DMS53 treated with DMSO at 0.1 percent for 48 hours (cell line): ENCODE measurements around the gene PSMB3.
A peak's percentile ranks its signal among the peaks of the same experiment; 100 is the strongest.

Experiments
- DNase-seq: peaks from one replicate; lab custom pipeline; 2025; ENCODE audit not compliant: unreplicated experiment; lab: John Stamatoyannopoulos, UW

The PSMB3 gene

DNA sequence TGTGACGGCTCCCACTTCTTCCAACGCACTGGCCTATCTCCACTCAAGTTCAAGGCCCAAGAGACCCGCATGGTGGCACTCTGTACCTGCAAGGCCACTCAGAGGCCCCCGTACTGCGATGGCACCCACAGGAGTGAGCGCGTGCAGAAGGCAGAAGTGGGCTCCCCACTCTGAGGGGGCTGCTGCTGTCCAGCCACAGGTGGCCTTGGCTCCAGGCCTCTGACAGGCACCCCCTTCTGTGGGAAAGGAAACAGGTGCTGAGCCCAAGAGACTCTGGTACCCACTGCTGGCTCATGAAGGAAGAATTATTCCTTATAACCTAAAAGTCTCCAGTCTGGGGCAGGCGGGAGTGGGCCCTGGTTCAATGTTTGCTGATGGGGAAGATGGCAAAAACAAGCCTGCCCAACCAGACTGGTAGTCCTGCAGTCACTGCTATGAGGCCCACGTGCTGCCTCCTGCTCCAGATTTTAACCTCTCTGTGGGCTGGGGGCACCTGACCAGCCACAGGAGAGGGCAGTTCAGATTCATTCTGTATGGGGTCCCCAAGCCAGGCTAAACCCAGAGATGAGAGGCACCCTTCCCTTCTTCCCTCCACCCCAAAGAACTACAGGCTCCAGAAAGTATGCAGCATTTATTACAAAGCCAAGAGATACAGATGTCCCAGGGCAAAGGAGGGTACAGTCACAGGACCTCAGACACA is 19.1 kb upstream of the PSMB3 start:
- DNase-seq = no peak

DNA sequence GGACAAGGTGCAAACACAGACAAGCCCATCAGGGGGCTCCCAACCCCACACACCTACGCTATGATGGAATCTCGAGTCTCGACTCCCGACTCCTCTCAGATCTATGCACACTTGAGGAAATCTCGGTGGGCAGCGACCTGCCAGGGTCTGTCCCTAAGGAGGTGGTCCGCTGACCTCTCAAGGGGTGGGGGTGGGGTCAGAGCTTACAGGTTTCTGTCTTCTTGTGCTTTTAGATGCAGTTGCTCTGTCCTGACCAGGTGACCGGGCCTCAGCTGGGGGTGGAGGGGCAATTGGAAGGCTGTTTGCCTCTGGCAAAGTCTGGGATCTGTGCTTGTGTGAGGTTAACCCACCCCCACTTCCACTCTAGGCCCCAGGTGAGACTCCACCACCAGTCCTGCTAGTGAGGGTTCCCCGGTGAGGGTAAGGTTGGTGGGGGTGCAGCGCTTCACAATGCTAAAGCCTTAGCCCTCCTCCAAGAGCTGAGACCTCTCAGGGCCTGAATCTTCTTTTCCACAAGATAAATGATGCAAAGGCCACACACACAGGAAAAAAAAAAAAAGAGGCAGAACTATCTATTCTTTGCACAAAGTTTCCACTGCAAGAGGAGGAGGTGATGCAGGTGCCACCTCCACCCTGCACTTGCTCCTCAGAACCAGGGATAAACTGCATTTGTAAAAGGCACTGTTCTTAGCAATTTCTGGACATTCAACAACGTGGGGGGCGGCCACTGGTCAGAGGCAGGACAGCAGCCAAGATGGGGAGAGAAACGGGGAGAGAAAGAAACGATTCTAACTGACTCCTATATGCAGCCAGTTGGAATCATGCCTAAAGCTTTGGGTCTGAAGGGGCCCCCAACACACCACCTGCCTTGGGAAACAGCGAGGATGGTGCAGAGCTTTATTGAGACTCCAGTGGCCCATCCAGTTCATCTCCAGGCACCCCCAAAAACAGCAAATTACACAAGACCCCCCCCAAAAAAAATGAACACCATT is 18.3 kb upstream of the PSMB3 start:
- DNase-seq = no peak

DNA sequence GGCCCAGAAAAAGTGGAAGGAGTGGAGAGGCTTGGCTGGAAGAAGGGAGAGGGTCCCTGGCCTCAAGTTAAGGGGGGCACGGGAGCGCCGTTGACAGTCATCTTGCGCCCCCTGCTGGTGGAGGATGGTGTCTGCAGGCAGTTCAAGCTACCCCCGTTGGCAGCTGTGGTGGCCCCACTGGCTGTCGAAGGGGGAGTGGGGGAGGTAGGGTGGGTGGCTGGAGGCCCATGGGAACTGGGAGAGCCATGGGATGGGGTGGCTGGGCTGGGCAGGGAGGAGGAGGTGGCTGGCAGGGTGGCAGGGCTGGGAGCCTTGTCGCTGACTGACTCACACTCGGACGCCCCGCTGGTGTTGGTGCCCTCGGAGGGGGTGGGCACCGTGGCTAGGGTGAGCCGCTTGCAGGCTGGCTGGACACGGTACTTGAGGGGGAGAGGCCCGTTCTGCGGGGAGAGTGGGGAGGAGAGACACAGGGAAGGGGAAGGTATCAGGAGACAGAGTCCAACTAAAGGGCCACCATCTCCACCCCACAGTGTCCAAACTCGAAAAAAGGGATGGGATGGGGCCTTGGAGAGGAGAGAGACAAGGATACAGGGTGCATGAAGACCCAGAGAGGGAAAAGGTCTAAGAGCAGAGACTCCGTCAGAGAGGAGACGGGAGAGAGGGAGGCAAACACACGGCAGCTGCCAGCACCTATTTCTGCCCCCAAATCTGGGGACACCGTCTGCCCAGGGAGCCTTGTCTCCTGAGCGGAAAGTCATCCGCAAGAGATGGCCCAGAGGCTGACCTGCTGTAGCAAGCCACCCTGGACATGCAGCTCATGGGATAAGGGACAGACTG is 17.2 kb upstream of the PSMB3 start:
- no peak for DNase-seq

DNA sequence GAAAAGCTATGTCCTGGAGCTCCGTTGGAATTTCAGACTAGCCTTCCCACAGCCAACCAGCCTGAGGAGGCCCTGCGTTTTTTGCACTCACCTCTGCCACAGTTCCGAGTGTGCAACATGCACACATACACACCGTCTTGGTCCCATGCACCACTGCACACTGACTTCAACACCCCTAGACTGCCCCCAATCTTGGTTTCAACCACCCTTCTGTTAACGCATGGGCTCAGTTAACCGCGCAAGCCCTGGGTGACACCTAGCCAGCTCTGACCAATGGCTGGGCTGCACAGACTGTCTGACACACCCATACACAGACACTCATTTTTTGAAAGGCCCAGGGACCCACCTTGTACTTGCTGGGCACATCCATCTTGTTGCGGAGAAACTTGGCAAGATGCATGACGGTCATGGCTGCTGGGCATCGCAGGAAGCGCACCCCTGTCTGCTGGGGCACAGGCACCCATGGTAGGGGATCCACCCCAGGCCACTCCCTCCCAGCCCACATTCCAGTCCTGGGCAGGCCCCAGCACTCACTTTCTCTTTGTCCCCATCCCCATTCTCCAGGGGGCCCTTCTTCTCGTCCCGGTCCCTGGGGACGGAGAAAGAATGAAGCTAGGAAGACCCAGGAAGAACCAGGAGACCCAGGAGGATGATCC is 14.4 kb upstream of the PSMB3 start:
- DNase-seq = no peak

DNA sequence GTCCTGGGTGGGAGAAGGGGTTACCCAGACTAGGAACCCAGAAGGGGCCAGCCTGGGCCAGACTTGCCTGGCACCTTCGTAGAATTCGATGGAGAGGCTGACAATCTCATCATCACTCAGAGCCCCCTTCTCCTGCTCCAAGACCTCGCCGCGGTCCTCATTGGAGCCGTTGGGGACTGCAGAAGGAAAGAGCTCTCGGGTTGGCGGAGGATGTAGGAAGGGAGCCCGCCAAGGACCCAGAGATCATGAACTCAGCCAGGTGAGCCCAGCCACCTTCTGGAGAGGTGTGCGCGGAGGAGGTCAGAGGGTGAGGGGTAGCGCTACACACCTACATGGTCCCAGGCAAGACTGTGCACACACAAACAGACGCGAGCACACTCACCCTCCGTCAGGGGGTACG is 13.9 kb upstream of the PSMB3 start:
- no peak for DNase-seq

DNA sequence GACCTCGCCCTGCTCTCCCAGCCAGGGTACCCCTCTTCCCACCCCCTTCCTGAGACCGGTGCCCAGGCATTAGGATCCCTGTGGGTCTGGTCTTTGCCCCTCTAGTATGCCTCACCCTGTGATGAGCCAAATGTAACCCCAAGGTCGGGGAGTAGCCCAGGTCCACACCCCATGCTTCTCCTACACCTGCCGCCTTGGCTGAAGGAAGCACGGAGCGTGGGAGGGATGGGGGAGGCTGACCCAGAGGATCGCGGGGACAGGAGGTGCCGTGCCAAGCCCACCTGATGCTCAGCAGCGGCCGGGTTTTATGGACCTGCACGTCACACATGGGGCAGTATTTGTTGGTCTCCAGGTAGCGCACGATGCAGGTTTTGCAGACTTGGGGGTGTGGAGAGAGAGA is 13.2 kb upstream of the PSMB3 start:
- DNase-seq = no peak

DNA sequence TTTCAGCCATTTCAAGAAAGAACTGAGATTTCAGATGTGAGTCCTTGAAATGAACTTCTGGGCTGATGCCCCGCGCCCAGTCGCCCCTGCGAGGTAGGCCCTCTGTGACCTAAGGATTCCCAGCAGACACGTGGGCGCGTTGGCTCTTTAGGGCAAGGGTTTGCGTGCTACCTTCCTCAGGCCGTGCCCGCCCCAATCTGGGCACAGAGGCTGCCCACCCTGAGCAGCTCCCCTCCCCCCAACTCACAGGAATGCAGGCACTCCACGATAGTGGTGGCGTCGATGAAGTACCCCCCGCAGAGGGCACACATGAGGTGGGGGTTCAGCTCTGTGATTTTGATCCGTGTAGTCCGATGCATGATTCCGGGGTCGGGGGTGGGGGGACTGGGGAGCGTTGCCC is 12.5 kb upstream of the PSMB3 start:
- DNase-seq = no peak

DNA sequence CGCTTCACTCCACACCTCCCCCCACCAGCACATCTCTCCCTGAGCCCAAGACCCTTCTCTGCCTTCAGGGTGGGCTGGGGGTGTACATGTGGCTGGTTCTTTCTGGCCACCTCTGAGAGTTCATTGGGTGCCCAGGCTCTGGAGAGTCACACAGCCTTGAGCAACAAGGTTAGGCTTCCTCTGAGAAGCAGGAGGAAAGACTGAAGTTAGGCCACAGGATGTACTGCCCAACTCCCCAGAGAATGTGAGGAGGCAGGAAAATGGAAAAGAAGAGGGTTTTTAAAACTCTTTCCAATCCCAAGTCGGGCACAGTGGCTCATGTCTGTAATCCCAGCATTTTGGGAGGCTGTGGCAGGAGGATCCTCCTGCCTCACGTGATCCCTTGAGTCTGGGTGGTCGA is 11.7 kb upstream of the PSMB3 start:
- DNase-seq = no peak

DNA sequence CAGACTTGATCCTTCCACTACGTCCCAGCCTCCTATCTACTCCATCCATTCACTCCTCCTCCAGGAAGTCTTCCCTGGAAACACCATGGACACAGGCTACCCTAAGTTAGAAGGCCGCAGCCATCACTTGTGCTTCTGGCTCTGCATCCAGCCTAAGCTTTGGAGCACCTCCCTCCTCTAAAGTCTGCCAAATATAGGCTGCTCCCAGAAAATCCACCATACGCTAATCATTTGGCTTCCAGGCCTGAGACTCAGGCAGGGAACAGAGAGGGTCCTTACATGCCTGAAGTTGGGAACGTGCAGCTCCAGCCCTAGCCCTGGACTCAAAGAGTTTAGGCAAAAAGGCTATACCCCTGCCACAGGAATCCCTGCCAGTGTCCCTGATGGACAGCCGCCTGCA is 11.1 kb upstream of the PSMB3 start:
- no peak for DNase-seq

DNA sequence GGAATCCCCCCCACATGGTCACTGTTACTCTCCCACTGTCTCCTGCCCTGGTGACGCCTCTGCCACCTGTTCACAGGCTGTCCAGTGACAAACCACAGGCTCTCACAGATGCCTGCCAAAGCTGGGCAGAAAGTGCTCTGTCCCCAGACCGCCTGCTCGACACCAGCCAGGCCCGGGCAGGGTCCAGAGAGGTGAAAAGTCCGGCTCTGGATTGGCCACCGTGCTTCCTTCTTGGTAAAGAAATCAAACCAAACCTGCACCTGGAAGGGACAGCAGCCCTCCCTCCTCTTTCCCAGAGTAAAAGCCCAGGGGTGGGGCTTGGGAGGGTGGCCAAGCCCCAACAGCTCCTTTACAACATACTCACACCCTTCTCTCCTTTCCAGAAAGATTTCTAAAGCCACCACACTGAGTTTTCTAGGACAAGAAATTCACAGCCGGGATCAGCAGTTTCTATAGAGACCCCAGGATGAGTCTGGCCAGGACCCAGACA is 10.6 kb upstream of the PSMB3 start:
- no peak for DNase-seq

DNA sequence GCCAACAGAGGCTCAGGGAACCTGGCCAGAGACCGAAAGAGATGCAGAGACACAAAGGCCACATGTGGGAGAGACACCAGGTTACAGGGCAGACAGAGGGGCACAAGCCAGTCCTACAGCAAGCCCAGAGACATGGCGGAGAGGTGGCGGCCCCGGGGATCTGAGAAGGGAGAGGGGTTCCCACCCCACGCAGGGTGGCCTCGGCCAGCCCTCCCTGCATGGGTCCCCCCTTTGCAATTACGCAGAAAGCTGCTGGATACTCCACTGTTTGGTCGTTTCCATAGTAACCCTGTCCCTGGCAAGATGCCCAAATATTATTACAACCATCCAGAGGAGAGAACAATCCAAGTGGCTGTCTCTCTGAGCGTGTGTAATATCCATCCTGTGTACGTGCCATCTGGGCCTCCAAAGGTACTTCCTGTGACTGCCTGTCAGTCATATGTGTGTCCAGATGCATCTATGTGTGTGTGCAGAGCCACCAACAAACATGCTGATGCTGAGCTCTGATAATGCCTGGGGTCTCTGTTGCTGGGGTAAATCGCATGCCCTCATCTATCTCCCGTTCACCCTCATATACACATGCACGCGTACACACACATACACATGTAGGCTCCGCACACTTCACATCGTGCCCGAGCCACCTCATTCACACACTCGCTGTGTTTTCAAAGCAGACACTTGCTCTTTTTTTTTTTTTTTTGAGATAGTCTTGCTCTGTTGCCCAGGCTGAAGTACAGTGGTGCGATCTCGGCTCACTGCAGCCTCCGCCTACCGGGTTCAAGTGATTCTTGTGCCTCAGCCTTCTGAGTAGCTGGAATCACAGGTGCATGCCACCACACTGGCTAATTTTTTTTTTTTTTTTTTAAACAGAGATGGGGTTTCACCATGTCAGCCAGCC is 9.9 kb upstream of the PSMB3 start:
- peak; percentile 36 for DNase-seq

DNA sequence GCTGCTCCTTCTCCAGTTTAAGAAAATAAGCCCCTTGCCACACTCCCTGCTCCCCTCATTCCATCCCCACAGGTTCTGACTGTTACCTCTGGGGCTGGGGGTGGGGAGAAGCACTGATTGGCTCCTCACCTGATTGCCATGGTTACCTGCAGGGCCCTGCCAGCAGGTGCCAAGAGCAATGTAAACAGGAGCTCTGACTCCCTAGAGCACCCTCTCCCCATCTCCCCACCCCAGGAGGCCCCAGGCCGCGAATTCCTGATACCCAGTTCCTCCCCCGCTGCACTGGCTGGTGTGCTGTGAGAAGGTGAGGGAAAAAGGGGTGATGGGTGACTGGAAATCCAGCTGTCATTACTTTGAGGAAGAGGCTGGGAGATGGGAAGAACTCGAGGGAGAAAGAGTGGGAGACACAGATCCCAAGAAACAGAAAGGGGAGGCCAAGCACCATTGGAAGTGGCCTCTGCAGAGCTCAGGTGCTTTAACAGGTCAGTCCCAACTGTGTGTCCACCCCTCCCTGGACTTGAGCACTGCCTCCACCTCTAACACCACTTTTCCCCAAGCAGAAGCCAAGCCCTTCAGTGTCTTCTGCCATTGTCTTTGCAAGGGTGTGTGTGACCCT is 8.9 kb upstream of the PSMB3 start:
- DNase-seq = peak; percentile 22

DNA sequence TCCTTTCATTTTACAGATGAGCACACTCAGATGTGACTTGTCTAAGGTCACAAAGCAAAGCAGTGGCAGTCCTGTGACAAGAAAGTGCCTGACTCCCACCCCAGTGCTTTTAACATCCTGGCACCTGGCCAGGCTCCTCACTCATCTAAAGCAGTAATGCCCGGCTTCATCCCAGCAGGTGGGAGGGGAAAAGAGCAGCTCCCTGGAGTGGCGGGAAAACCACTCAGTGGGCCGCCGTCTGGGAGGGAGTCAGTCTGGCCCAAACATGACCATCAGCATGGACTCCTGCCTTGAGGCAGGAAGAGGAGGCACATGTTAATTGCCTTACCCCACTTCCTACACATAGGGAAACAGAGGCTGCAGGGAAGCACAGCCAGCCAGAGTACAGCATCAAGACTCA is 7.0 kb upstream of the PSMB3 start:
- DNase-seq = no peak

DNA sequence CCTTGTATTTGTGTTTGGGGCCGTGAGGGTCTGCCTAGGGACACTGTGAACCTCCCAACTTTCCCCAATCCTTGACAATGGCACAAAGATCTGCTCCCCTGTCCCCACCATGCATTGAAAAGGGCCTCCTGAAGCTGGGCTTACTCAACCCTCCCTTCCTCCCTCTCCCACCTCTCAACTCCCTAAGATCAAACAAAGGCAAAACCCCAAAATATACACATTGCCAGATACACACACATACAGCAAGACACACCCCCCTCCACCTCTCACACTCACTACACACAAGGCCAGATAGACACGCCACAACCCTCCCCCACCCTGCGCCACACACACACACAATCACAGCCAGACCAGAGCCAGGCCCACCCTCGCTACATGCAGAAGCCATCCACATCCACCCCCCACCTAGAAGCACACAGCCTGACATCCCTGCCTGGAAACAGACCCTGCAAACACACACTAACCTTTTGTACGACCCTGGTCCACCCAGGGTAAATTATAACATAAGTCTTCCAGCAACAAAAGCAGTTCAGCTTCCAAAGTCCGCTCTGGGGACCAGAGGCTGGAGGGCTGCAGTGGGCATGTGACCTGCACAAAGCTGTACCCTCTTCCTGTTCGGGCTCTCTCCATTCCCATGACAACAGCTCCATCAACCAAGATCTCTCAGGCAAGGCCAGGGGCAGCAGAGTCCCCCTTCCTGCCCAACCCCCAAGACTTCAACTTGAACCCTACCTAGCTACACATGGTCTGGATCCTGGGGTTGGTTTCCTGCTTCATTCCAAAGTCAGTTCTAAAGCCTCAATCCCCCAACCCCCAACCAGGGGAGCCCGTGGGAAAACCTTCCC is 6.3 kb upstream of the PSMB3 start:
- DNase-seq = no peak

DNA sequence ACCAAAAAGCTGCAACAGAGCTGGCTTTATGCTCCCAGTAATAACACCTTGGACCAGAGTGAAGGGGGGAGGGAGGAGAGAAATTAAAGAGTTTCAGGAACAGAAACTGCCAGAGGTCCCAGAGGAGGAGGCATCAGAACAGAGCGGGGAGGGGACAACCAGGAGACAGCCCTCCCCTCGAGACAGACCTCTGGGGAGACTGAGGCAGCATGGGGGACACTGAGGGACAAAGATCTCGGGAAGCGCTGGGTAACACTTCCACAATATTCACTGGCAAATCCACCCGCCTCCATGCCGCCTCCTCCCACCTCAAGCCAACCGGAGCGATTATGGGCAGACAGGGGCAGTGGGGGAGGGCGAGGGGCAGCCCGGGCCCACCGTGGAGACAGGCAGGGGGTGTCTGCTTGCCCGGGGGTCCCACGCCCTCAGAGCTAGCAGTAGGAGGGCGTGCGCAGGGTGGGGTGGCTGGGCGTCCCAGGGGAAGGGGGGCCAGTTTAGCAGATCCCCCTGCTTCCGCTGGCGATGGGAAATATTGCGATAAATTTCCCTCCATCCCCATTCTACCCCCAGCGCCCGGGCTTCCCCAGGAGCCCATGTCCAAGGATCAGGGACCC is 5.6 kb upstream of the PSMB3 start:
- no peak for DNase-seq

DNA sequence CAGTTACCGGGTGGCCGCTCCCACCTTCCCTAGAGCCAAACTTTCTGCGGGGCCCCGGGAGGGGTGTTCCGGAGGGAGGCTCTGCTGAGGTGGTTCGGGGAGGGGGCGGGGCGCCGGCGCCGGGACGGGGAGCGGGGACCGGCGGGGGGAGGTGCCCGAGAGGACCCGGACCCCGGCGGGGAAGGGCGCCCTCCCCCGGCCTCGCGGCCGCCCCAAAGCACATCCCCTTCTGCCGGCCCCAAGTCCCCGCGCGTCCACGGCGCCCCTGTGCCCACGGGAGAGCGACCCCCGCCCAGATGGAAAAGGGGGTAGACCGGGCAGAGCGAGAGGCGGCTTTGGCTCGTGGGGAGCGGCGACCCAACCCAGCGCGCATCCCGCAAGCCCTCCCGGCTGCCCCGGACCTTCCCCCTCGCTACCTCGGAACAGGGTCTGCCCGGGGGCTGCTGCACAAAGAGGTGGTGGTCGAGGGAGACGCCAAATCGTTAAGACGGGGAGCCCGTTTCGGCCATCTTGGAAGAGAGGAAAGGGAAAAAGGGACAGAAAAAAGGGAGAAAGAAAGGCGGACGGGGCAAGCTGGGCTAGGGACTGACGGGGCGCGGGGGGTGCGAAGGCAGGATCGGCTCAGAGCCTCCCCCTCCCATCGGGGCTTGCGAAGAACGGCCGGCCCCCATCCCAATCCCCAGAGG is 4.9 kb upstream of the PSMB3 start:
- DNase-seq = no peak

DNA sequence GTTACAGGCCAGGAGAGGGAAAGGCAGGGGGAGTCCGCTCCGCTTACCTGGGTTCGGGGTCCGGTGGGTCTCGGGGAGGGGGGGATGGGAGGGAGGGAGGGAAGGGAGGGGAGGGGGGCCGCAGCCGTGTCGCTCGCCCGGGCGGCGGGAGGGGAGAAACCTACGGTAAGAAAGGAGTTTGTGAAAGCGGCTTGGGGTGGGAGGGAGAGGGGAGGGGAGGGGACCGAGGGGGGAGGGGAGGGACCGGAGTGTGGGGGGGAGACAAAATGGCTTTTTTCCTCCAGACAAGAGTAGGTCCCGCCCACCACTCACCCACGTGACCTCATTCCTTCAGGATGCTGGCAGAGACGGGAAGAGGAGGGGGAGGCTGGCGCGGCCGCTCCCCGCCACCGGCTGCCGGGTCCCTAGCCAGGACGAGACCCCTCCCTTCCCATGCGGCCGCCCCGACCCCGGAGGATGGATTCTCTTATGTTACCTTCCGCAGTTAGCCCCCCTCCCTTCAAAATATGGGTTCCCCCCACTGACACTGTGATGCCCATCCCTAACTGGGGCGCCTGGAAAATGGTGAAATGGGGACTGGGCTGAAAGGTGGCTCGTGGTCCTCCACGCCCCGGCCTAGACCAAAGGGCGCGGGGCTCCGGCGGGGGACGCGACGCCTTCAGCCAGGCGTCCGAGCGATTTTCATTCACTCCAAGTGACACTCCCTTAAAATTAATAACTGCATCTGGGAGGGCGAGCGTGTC is 4.2 kb upstream of the PSMB3 start, which contains the start of gene PCGF2:
Gene PCGF2 (minus strand): TSS at position 188 of the 743 bp plus-strand sequence. CDS start 7,934 bp downstream, outside the sequence.
- peak; percentile 35 for DNase-seq
